Pulmonary artery endothelial cell (primary cell): ENCODE data around the gene PPARD. TPM values are rescaled to one million over a fixed set of nuclear protein-coding genes. Genes with fewer than 3 reads are reported as not detected.
A peak's percentile ranks its signal among the peaks of the same experiment; 100 is the strongest.
"Not testable (repeated sequence)": the region's sequence is repeated elsewhere in the genome, so short reads cannot be mapped to it uniquely, and the experiment has no call there.

ENCODE experiments used
- DNase-seq: peaks from one replicate; pipeline ENCODE4 v3.0.0-alpha.2; 2011; ENCODE audit warnings: low read depth, low spot score
- total RNA-seq: library from RNA; depleted of rRNA; stranded (reverse); fragments of >200 nt; gene quantifications from 2 replicates; pipeline ENCODE4 v1.2.3, GENCODE V29; 2014

PPARD gene
- total RNA-seq, 1 donor from 2014 or later = 4.9 TPM

- DNase-seq = no peak
Observed at GRCh38 chr6:35312076-35312800, 30.1 kb upstream of the PPARD start.

GRCh38 chr6:35312807-35313206 is 29.6 kb upstream of the PPARD start:
- no peak for DNase-seq

GRCh38 chr6:35317483-35318195 is 24.7 kb upstream of the PPARD start:
- no peak for DNase-seq

GRCh38 chr6:35318196-35319171 is 23.9 kb upstream of the PPARD start:
- DNase-seq = no peak

GRCh38 chr6:35319346-35320030 is 22.9 kb upstream of the PPARD start:
- DNase-seq = no peak

- no peak for DNase-seq
Observed at GRCh38 chr6:35320031-35320410, 22.3 kb upstream of the PPARD start.

GRCh38 chr6:35321091-35321490 is 21.3 kb upstream of the PPARD start:
- no peak for DNase-seq

GRCh38 chr6:35327349-35328027 is 14.9 kb upstream of the PPARD start:
- no peak for DNase-seq

GRCh38 chr6:35328108-35328723 is 14.1 kb upstream of the PPARD start:
- DNase-seq = no peak

- DNase-seq = not testable (repeated sequence)
Observed at GRCh38 chr6:35328965-35329364, 13.4 kb upstream of the PPARD start.

- no peak for DNase-seq
Observed at GRCh38 chr6:35330541-35331119, 11.7 kb upstream of the PPARD start.

- not testable (repeated sequence) for DNase-seq
Observed at GRCh38 chr6:35332074-35332887, 10.1 kb upstream of the PPARD start.

- no peak for DNase-seq
Observed at GRCh38 chr6:35341557-35341956, 801 bp upstream of the PPARD start.

- peak; percentile 32 for DNase-seq
Observed at GRCh38 chr6:35343092-35343834, 905 bp downstream of the PPARD start.

- no peak for DNase-seq
Observed at GRCh38 chr6:35343835-35344550, 1.6 kb downstream of the PPARD start.

GRCh38 chr6:35351422-35351821 is 9.1 kb downstream of the PPARD start:
- no peak for DNase-seq

GRCh38 chr6:35352735-35353134 is 10.4 kb downstream of the PPARD start:
- no peak for DNase-seq
